Measurements from ENCODE around the gene TMEM151B.

The TMEM151B gene

GRCh38 chr6:44269921-44270525 is at the start of gene TMEM151B:
Gene TMEM151B, plus strand, starts transcription at chr6:44270450. Its CDS starts 293 bp downstream, at chr6:44270743.
- no peak for TF ChIP-seq Cebpa-rat (IDR thresholded peaks at IDR 0.05)
- peaks cover 0 to 44% (median 15%) of the 10 kb centered on the region in 11 experiments; a peak in 10 of 22 replicates for H4K20me1 ChIP-seq
- H3K4me3 ChIP-seq, result peak within 1 kb of the TSS; percentile 54 to 72 (median 63)
- peak within 1 kb of the TSS; percentile 80 to 93 (median 88) for H3K4me2 ChIP-seq
- peaks cover 52 to 71% (median 58%) of the 10 kb centered on the region in 11 experiments for H3K27me3 ChIP-seq
- no peaks in the 10 kb centered on the region for H3K36me3 ChIP-seq
- H3K4me1 ChIP-seq, result peaks cover 18 to 42% (median 28%) of the 10 kb centered on the region in 10 experiments
- no peak within 1 kb of the TSS for H3K27ac ChIP-seq
- no peaks in the 10 kb centered on the region for H3K9me3 ChIP-seq (replicated peaks in 1 of 11)
- peak within 1 kb of the TSS in 10 of 11 experiments; percentile 40 to 67 (median 49); a peak in 15 of 22 replicates for H3K9ac ChIP-seq

DNA sequence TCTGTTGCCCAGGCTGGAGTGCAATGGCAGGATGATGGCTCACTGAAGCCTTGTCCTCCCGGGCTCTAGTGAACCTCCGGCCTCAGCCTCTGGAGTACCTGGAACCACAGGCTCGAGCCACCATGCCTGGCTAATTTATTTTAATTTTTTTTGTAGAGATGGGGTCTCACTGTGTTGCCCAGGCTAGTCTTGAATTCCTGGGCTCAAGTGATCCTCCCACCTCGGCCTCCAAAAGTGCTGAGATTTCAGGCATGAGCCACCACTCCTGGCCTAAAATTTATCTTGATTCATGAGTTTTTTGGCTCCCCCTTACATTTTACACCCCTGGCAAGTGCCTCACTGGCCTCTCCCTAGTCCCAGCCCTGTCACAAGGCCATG is 49.3 kb upstream of the TMEM151B start:
- peaks cover 70 to 88% (median 79%) of the 10 kb centered on the region in 10 experiments for H3K4me1 ChIP-seq
- H3K4me3 ChIP-seq, result no peak overlapping the region
- no peaks in the 10 kb centered on the region for H3K36me3 ChIP-seq
- H3K9me3 ChIP-seq (replicated peaks in 1 of 11), result no peaks in the 10 kb centered on the region
- H3K4me2 ChIP-seq, result peak overlapping the region in 4 of 11 experiments; percentile 70 to 88 (median 75); a peak in 6 of 22 replicates
- H4K20me1 ChIP-seq, result peaks cover 14 to 22% (median 18%) of the 10 kb centered on the region in 11 experiments; a peak in 17 of 22 replicates
- peak overlapping the region in 1 of 11 experiments; percentile 6; a peak in 2 of 22 replicates for H3K27ac ChIP-seq
- H3K9ac ChIP-seq, result peak overlapping the region in 2 of 11 experiments; percentile 33 to 49; a peak in 3 of 22 replicates
- TF ChIP-seq Cebpa-rat (IDR thresholded peaks at IDR 0.05), result no peak
- H3K27me3 ChIP-seq, result peaks cover 0 to 9% (median 0%) of the 10 kb centered on the region in 11 experiments; a peak in 1 of 22 replicates

DNA sequence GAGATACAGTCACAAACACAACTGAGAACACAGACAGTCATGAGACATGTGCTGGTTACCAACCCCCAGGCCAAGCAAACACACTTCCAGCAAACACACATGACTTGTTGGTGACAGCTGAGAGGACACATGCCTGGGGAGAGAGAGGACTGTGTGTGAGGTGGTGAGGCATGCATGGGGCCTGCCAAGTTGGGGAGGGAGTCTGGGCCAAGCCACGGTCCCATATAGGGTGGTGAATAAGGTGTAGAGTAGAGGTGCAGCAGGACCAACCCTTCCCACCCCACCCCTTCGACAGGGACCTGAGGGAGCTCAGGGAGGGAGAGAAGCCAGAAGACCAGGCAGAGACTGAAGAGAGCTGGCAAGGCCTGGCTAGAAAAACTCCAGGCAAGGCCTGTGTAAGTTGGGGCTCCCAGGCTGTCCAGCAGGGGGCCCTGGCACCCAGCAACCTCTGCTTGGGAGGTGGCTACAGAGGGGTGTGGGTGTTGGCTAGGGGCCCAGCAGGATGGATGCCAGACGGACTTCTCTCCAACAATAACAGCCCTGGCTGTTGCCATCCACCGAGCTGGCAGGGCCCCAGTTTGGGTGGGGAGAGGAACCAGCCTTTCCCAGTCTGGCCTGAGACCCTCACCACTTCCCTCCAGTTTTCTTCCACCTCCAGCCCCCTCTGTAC is 48.8 kb upstream of the TMEM151B start:
- Histone ChIP-seq H3K27me3 (peaks cover 0 to 9% (median 0%) of the 10 kb centered on the region in 11 experiments; a peak in 1 of 22 replicates), H3K4me2 (peak overlapping the region; percentile 46 to 88 (median 66)), H3K27ac (peak overlapping the region in 4 of 11 experiments; percentile 6 to 41 (median 23); a peak in 3 of 22 replicates), H3K36me3 (no peaks in the 10 kb centered on the region), H3K4me1 (peaks cover 70 to 88% (median 81%) of the 10 kb centered on the region in 10 experiments), H3K9ac (peak overlapping the region in 3 of 11 experiments; percentile 23 to 49 (median 33); a peak in 5 of 22 replicates), H3K9me3 (replicated peaks in 1 of 11) (no peaks in the 10 kb centered on the region), H4K20me1 (peaks cover 17 to 27% (median 22%) of the 10 kb centered on the region in 11 experiments; a peak in 17 of 22 replicates), H3K4me3 (peak overlapping the region in 1 of 10 experiments; percentile 25; a peak in 1 of 20 replicates)
- no peak for TF ChIP-seq Cebpa-rat (IDR thresholded peaks at IDR 0.05)

DNA sequence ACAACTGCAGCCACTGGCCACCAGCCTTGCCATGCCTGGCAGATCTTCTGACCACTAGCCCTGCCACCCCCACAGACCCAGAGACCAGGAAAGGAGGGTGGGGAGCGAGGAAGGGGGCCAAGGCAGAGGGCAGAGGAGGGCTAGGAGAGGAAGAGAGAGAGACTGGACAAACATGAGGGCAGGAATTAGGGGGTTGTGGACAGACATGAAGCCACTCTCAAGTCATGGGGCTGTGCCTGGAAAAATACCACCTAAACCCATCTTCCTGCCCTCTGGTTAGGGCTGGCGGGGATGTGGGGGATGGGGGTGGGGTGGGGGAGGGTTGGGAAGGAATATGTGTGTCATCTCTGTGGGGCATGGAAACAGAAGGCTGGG is 48.3 kb upstream of the TMEM151B start:
- peak overlapping the region; percentile 46 to 98 (median 74) for H3K4me2 ChIP-seq
- H3K27me3 ChIP-seq, result peaks cover 0 to 9% (median 0%) of the 10 kb centered on the region in 11 experiments; a peak in 1 of 22 replicates
- H3K4me3 ChIP-seq, result peak overlapping the region in 1 of 10 experiments; percentile 25; a peak in 1 of 20 replicates
- peak overlapping the region in 3 of 11 experiments; percentile 20 to 41 (median 26); a peak in 2 of 22 replicates for H3K27ac ChIP-seq
- no peaks in the 10 kb centered on the region for H3K36me3 ChIP-seq
- H4K20me1 ChIP-seq, result peaks cover 18 to 33% (median 28%) of the 10 kb centered on the region in 11 experiments; a peak in 17 of 22 replicates
- H3K9me3 ChIP-seq (replicated peaks in 1 of 11), result no peaks in the 10 kb centered on the region
- peak overlapping the region in 2 of 11 experiments; percentile 23 to 49; a peak in 3 of 22 replicates for H3K9ac ChIP-seq
- no peak for TF ChIP-seq Cebpa-rat (IDR thresholded peaks at IDR 0.05)
- H3K4me1 ChIP-seq, result peaks cover 70 to 88% (median 81%) of the 10 kb centered on the region in 10 experiments

- Histone ChIP-seq H3K4me1 (peaks cover 72 to 86% (median 79%) of the 10 kb centered on the region in 10 experiments), H3K4me3 (peak overlapping the region; percentile 42 to 76 (median 68); a peak in 18 of 20 replicates), H3K9me3 (replicated peaks in 1 of 11) (no peaks in the 10 kb centered on the region), H3K27ac (peak overlapping the region in 2 of 11 experiments; percentile 4 to 30; a peak in 2 of 22 replicates), H4K20me1 (peaks cover 21 to 40% (median 33%) of the 10 kb centered on the region in 11 experiments; a peak in 17 of 22 replicates), H3K4me2 (peak overlapping the region; percentile 88 to 98 (median 95)), H3K27me3 (peaks cover 0 to 9% (median 0%) of the 10 kb centered on the region in 11 experiments; a peak in 1 of 22 replicates), H3K36me3 (peaks cover 0 to 6% (median 0%) of the 10 kb centered on the region in 11 experiments; a peak in 2 of 22 replicates), H3K9ac (peak overlapping the region; percentile 2 to 83 (median 64); a peak in 16 of 22 replicates)
- TF ChIP-seq Cebpa-rat (IDR thresholded peaks at IDR 0.05), result no peak
Observed at GRCh38 chr6:44222486-44223318, 47.5 kb upstream of the TMEM151B start.

DNA sequence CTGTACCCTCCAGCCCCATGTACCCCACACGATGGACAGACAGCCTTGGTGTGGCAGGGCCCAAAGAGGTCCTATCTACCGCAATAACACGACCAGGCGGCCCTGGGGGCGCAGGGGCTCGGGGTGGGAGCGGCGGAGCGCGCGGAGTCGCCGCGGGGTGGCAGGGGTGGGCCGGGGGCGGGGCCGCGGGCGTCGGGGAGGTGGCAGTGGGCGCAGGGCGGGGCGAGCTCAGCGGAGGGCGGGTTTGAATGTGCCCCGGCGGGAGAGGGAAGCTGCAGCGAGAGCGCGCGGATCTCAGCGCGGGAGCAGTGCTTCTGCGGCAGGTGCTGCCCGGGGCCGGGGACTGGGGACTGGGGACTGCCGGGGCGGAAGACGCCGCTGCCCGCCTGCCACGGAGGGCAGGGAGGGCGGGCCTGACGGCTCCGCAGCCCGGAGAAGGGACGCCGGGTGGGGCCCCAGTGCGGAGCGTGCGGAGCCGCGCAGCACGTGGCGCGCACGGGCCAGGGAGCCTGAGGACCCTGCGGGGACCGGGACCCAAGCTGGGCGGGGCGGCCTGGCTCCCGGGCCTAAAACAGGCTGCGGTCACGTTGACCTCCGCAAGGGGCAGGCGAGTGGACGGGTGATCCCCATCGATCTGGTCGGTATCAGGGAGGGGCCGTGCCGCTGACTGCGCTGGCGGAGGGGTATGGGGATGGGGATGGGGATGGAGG is 46.8 kb upstream of the TMEM151B start, which contains the start of gene SLC29A1:
TSS of gene SLC29A1 (plus strand) at position 277 of the 710 bp plus-strand sequence. CDS start 3,719 bp downstream, outside the sequence.
- Histone ChIP-seq H3K27me3 (peaks cover 0 to 9% (median 0%) of the 10 kb centered on the region in 11 experiments; a peak in 1 of 22 replicates), H3K4me1 (peaks cover 66 to 78% (median 72%) of the 10 kb centered on the region in 10 experiments), H3K4me3 (peak within 1 kb of the TSS; percentile 54 to 76 (median 68)), H3K9ac (peak within 1 kb of the TSS; percentile 57 to 83 (median 78); a peak in 21 of 22 replicates), H3K27ac (peak within 1 kb of the TSS in 8 of 11 experiments; percentile 57 to 76 (median 68); a peak in 14 of 22 replicates), H3K4me2 (peak within 1 kb of the TSS; percentile 88 to 98 (median 95)), H3K9me3 (replicated peaks in 1 of 11) (no peaks in the 10 kb centered on the region), H3K36me3 (peaks cover 0 to 14% (median 5%) of the 10 kb centered on the region in 11 experiments; a peak in 7 of 22 replicates), H4K20me1 (peaks cover 21 to 48% (median 34%) of the 10 kb centered on the region in 11 experiments; a peak in 17 of 22 replicates)
- TF ChIP-seq Cebpa-rat (IDR thresholded peaks at IDR 0.05), result no peak

All from BLaER1 treated with 17β-estradiol and CSF1 and Interleukin-3, amounts not matched to agents 10 nM and 100 nM (cell line).